GM19467 (cell line): Measurements from ENCODE around the gene C12orf43.
"Not testable (repeated sequence)": the region's sequence is repeated elsewhere in the genome, so short reads cannot be mapped to it uniquely, and the experiment has no call there.

Source experiments
- ATAC-seq: cut with Tn5 transposase; IDR thresholded peaks from one replicate; pipeline ENCODE4 v1.9.1; 2021; ENCODE audit warnings: mild to moderate bottlenecking, moderate library complexity; ENCODE audit not compliant: unreplicated experiment

C12orf43 gene, protein sequence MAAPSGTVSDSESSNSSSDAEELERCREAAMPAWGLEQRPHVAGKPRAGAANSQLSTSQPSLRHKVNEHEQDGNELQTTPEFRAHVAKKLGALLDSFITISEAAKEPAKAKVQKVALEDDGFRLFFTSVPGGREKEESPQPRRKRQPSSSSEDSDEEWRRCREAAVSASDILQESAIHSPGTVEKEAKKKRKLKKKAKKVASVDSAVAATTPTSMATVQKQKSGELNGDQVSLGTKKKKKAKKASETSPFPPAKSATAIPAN

DNA sequence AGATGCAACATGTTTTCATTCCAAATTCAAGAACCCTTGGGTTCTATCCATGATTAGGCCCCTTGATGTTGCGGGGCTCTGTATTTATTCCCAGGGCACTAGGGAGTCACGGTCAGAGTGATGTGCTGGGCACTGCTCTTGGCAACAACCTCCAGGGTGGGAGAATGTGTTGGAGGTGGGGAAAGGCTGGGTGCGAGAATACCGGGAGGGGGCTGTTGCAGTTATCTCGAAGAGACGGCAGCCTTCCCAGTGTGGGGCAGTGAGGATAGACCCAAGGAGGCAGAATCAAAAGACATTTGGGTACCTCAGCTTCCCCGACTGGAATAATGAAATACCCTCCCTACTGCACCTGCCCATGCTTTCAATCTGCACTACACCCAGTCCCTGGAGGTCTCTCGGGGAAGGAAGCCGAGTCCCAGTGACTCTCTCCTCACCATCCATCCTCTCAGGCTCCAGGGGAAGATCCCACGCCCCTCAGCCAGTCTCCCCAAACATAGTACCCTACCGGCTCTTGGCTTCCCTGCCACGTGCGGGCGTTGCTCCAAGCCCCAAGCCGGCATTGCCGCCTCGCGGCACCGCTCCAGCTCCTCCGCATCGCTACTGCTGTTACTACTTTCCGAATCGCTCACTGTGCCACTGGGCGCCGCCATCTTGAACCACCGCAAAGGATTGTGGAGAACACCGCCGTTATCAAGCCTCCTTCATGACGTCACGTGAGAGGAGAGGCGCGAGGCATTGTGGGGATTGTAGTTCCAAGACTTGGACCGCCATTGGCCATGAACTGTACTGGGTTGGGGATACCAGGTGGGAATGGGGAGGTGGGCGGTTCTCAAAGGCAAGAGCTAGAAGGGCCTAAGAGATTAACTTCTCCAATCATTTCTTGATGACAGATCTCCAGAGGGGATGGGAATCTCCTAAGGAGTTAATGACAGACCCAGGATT, at the start of gene C12orf43:
TSS of gene C12orf43 (minus strand) at position 663 of the 942 bp plus-strand sequence. CDS start at position 650, 13 bp downstream.
- ATAC-seq: peak; percentile 94

DNA sequence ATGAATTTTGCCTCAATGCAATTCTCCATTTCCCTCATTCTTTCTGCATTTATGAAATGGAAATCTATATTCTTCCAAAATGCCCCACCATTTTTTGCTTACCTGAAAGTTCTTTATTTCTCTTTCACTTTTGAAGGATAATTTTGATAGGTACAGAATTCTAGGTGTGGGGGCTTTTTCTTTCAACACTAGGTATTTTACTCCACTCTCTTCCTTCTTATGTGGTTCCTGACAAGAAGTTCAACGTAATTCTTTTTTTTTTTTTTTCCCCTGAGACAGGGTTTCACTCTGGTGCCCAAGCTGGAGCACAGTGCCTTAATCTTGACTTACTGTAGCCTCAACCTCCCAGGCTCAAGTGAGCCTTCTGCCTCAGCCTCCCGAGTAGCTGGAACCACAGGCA, 49.1 kb upstream of the C12orf43 start:
- ATAC-seq: no peak

DNA sequence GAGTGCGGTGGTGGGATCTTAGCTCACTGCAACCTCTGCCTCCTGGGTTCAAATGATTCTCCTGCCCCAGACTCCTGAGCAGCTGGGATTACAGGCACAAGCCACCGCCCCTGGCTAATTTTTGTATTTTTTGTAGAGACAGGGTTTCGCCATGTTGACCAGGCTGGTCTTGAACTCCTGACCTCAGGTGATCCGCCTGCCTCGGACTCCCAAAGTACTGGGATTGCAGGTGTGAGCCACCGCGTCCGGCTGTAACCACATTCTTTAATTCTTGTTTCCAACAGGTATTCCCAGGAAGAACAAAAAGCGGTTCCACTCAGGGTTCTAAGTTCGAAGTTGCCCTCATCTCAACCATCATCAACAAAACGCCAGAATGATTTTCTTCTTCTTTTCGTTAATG, 48.3 kb upstream of the C12orf43 start:
- not testable (repeated sequence) for ATAC-seq

DNA sequence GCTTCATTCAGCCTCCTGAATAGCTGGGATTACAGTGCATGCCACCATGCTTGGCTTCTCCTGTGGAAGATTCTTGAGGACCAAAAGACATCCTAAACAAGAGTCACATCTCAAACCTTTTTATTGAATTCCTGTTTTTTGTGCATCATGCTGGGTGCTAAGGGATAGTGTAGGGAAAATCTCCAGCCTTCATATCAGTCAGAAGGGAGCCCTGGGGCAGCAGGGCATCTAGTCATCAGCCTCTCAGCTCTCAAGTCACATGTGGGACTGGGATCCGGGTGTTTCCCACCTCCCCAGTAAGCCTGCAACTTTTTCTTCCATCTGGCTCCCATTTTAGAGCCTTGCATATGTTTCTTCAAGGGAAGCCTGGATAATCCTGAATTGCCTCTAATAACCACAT, 47.8 kb upstream of the C12orf43 start:
- ATAC-seq: no peak

DNA sequence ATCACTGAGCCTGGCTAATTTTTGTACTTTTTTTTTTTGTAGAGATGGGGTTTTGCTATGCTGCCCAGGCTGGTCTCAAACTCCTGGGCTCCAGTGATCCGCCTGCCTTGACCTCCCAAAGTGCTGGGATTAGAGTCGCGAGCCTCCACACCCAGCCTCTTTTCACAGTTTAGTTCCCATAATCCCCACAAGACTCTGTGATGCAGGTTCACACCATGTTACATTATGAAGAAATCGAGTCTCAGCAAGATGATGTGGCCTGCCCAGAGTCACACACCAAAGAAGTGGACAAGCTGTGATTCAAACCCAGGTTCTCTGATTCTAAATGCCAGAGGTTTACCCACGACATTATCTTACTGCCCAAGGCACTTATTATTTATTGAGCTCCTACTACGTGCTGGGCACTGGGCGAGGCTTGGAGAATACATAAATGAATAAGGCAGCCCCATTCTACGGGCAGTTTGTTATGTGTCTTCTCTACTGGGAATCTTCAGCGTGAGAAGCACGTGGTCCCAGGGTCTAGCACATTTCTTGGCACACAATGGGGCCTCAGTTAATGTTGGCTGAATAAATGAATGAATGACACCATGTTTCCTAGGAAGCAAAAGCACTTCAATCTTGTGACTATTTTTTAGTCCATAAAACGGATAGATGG, 46.2 kb upstream of the C12orf43 start:
- ATAC-seq: no peak

DNA sequence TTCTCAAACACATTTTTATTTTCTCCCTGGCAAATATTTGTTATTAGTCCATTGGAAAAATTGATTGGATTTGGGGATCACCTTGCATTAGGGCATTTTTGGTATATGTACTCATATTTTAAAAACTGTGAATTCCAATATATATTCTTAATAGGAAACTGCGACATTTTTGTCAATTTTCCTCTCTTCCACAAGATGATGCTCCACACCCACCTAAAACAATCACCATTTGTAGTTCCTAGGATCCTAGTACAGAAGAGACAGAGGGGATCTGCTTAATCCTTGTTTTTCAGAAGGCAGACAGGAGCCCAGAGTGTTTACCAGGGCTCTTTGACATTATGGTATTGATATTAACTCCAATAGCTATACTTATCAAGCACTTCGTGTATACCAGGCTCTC, 45.5 kb upstream of the C12orf43 start:
- no peak for ATAC-seq

DNA sequence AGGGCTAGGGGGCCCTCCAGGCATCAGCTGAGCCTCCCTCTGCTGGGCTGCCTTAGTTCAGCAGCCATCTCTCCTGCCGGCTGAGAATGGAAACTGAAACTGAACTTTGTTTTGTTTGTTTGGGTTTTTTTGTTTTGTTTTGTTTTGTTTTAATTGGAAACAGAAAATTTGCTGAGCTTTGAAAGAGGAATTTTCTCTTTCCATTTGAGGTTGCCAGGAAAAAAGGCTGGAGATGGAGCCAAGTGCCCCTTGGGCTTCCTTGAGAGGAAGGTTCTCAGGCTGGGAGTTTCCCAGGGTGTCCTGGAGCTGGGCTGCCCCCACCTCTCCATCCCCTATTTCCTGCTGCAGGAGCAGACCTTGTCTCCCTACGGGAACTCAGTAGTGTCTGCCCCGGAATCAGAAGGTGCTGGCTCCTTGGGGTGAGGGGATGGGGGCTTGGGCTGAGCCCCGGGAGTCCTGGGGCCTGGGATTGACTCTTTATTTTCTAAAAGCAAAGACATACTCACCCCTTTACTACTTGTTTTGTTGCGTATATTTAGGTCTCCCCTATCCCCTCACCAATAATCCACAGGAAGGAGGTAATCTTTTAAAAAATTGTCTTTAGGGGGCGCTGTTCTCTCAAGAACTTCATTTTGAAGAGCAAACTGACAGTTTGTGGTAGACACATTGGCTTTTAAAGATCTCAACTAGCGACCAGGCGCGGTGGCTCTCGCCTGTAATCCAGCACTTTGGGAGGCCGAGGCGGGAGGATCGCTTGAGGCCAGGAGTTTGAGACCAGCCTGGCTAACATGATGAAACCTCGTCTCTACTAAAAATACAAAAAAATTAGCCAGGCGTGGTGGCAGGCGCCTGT, 44.1 kb upstream of the C12orf43 start:
- no peak for ATAC-seq

DNA sequence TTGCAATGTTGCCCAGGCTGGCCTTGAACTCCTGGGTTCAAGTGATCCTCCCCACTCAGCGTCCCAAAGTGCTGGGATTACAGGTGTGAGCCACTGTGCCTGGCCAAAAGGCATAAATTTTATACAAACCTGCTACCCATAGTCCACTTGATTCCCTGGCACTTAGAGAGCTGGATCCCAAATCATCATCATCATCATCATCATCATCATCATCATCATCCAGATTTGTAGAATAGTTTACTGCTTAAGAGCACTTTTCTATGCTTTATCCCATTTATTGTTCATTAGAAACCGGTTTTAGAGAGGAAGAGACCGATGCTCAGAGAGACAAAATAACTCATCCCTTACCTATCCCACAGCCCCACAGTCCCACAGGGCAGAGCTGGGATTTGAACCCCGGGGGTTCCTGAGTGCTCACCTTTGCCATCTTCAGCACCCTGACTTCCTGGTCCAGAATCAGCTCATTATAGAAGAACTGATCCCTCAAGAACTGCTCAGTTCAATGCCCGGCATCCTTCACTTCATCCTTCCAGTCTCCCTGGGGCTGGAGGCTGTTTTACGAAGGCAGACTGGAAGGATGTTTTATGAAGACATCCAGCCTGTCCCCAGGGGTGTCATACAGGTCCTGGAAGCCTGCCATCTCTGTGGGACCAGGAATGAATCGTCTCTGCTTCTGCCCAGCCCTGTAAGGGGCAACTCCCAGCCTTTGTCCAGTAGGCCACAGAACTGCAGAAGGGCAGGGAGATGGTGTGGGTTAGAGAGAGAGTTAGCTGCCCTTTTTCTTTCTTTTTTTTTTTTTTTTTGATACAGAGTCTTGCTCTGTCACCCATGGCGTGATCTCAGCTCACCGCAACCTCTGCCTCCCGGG, 43.0 kb upstream of the C12orf43 start:
- ATAC-seq: no peak

DNA sequence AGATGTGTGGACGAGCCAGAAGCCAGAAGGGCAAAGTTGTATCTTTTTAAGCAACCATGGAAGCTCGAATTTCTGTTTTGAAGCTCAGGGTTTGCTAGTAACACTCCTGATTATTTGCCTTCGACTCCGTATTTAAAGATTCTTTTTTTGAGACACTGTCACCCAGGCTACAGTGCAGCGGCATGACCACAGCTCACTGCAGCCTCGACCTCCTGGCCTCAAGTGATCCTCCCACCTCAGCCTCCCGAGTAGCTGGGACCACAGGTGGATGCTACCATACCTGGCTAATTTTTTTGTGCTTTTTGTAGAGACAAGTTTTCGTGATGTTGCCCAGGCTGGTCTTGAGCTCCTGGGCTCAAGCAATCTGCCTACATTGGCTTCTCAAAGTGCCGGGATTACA, 41.5 kb upstream of the C12orf43 start:
- ATAC-seq: no peak

DNA sequence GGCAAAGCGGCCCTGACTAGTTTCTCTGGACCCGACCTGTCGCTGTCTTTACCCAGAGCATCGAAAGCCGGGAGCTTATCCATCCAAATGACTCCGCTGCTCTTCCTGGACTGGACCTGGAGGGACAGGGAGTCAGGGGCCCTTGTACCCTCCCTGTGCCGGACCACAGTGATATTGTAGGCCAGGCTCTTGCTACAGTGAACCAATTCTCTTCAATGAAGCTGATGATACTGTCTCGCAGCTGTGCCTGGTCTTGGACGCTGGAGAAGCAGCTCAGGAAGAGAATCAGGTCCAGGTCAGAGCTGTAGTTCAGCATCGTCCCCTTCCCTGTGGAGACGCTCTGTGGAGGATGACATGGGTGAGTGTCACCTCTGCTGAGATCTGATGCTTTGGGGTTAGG, 37.4 kb upstream of the C12orf43 start:
- no peak for ATAC-seq

DNA sequence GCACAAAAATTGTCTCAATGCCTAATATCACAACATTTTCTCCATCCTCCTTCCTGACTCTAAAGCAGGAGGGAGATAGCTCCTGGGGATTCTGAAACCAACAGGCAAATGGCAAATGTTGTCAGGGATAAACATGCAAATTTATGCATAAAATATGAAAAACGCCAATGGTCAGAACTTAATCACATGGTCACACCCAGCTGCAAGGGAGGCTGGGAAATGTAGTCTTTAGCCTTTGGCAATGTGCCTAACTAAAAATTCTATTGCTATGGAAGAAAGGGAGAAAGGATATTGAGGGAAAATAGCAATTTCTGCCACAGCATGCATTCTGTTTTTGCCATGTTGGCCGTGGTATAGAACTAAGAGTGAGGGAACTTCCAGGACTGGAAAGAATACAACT, 34.4 kb upstream of the C12orf43 start:
- no peak for ATAC-seq

DNA sequence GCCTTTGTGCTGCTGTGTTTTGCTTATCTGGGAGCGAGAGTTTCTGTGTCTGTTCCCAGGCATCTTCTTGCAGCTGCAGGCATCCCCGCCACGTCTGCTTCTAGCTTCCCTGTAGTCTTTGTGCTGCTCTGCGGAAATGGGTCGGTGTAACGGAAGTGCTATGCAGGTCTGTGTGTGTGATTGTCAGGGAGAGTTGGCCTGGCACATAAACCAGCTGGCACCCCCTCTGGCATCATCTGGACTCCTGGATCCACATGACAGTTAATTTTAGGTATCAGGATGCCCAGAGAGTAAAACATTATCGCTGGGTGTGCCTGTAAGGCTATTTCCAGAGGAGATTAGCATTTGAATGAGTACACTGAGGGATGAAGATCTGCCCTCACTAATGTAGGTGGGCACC, 32.2 kb upstream of the C12orf43 start:
- no peak for ATAC-seq

DNA sequence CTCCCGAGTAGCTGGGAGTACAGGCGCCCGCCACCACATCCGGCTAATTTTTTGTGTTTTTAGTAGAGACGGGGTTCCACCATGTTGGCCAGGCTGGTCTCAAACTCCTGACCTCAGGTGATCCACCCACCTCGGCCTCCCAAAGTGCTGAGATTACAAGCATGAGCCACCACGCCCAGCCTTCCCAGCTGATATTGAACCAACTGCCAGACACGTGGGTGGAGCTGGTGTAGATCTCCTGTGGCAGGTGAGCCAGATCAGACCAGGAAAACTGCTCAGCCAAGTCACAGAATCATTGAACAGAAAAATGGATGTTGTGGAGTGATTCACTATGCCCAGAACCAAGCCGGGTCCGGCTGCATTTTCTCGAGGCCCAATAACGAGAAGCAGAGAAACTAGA, 31.1 kb upstream of the C12orf43 start:
- not testable (repeated sequence) for ATAC-seq

DNA sequence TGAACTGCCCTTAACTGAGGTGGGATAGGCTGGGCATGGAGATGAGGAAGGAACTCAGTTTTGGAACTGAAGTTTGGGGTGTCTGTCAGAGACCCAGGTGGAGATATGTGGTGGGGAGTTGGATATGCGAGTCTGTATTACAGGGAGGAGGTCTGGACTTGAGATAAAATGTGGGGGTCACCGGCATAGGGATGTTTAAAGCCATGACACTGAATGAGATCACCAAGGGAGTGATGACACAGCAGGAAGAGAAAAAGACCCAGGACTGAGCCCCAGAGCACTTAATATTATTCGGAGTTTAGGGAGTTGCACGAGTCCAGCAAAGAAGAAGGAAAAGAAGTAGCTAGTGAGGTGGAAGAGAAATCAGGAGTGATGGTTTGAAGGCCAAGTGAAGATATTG, 26.8 kb upstream of the C12orf43 start:
- no peak for ATAC-seq

DNA sequence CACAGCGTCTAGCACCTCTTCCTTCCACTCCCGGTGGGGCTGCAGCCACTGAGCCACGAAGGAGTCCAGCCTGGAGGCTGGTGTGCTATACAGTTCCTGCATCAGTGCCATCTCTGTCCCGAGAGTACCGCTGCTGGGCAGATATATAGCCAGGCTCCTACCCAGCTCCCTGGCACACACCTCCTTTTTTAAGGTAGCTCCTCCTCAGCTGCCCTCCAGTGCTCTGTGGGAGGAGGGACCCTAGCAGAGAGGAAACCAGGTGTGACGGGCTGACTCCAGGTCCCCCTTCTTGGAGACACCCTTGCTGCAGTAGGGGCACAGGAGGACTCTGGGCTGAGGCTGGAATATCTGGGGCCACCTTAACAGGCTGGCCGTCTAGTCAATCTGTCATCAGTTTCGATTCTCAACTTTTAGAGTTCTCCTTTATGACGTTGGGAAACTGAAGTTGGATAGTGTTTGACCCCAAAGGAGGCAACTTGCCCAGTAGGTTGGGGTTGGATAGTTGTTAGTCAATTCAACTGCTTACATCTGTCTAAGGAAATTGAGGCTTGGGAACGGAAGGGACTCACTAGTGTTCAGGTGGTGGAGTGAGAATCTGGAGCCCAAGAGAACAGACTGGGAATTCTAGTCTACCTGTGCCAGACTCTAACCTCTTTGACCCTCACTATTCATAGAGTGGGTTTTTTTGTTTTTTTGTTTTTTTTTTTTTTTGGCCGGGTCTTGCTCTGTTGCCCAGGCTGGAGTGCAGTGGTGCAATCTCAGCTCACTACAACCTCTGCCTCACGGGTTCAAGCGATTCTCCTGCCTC, 22.8 kb upstream of the C12orf43 start, which contains the start of gene OASL:
TSS of gene OASL (minus strand) at position 386 of the 808 bp plus-strand sequence. CDS start at position 111, 275 bp downstream.
- peak; percentile 50 for ATAC-seq

DNA sequence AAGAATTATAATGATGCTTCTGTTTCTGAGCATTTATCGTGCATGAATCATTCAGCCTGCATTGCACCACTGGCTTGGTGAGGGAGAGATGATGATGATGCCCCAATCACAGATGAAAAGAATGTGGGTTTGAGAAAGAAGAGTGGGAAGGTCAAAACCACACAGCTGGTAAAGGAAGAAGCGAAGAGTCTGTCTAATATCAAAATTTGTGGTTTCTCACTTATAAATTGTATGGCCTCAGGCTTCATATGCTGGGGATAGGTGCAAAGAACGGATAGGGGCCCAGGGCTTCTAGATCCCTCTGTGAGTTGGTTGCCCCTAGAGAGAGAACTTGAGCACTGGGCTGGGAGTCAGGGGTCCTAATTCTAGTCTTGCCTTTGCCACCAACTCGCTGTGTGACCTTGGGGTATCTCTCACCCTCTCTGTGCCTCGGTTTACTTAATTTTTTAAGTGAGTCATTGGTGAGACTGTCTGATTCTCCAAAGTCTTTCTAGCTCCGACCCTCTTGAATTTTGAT, 20.6 kb upstream of the C12orf43 start:
- ATAC-seq: no peak

DNA sequence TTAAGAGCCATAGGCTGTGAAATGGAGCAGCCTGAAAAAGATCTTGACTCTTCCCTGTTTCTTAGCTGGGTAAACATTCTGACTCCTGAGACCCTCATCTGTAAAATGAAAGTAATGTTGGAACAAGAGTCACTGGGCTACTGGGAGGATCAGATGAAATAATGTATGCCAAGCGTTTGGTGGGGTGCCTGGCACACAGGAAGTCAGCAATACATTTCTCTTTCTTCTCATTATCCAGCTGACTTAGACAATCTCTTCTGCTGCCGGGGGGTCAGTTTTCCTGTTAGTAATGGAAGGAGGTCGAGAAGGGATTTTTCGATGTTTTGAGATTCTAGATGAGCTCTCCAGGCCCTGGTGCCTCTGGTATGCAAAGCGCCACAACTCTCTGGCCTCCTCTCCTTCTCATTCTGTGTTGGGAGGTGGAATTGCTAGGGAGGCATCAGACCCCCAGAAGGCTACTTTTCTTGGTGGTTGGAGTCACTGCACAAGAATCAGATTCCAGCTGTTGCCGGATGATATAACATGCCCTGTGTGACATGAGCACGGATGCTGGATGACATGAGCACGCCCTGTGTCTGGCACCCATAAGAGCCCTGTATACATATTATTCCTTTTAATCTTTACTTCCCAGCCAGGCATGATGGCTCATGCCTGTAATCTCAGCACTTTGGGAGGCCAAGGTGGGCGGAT, 18.5 kb upstream of the C12orf43 start:
- ATAC-seq: no peak
